Measurements from ENCODE around the gene RCBTB2.

Gene RCBTB2

GRCh38 chr13:48528720-48529119 is 4.2 kb downstream of the RCBTB2 start:
- no peak for DNase-seq

- peak; percentile 63 for DNase-seq
Measured at GRCh38 chr13:48527955-48528354, 4.9 kb downstream of the RCBTB2 start.

GRCh38 chr13:48526286-48526685 is 6.6 kb downstream of the RCBTB2 start:
- no peak for DNase-seq

GRCh38 chr13:48518083-48518482 is 14.8 kb downstream of the RCBTB2 start:
- no peak for DNase-seq

GRCh38 chr13:48515732-48516131 is 17.1 kb downstream of the RCBTB2 start:
- no peak for DNase-seq

- DNase-seq: no peak
Measured at GRCh38 chr13:48514793-48515192, 18.1 kb downstream of the RCBTB2 start.

GRCh38 chr13:48511621-48512230 is 21.2 kb downstream of the RCBTB2 start:
- no peak for DNase-seq

- no peak for DNase-seq
Measured at GRCh38 chr13:48510698-48511097, 22.2 kb downstream of the RCBTB2 start.

GRCh38 chr13:48508011-48508410 is 24.9 kb downstream of the RCBTB2 start:
- DNase-seq: no peak

- no peak for DNase-seq
Measured at GRCh38 chr13:48507021-48507420, 25.9 kb downstream of the RCBTB2 start.

GRCh38 chr13:48506092-48506701 is 26.7 kb downstream of the RCBTB2 start:
- no peak for DNase-seq

GRCh38 chr13:48505597-48506091 is 27.2 kb downstream of the RCBTB2 start:
- DNase-seq: no peak

GRCh38 chr13:48505012-48505411 is 27.9 kb downstream of the RCBTB2 start:
- DNase-seq: no peak

GRCh38 chr13:48504606-48505005 is 28.3 kb downstream of the RCBTB2 start:
- no peak for DNase-seq

GRCh38 chr13:48502601-48503319 is 30.1 kb downstream of the RCBTB2 start:
- no peak for DNase-seq

GRCh38 chr13:48501705-48502104 is 31.2 kb downstream of the RCBTB2 start:
- no peak for DNase-seq

GRCh38 chr13:48500652-48501197 is 32.2 kb downstream of the RCBTB2 start:
- DNase-seq: no peak

- DNase-seq: no peak
Measured at GRCh38 chr13:48497669-48498068, 35.2 kb downstream of the RCBTB2 start.

GRCh38 chr13:48496271-48497161 is 36.4 kb downstream of the RCBTB2 start:
- no peak for DNase-seq

- DNase-seq: no peak
Measured at GRCh38 chr13:48494874-48495273, 38.0 kb downstream of the RCBTB2 start.

GRCh38 chr13:48493851-48494250 is 39.0 kb downstream of the RCBTB2 start:
- DNase-seq: no peak

GRCh38 chr13:48493066-48493765 is 39.7 kb downstream of the RCBTB2 start:
- DNase-seq: peak; percentile 40
